Liver (tissue), 9 donors: ENCODE results near the gene ARID5A. TPM values are rescaled to one million over a fixed set of nuclear protein-coding genes. Genes with fewer than 3 reads are reported as not detected.

Source experiments
- DNase-seq: peaks from one replicate; pipeline ENCODE4 v3.0.0-alpha.2; 2017; ENCODE audit warnings: low spot score
- H3K27ac ChIP-seq, 2 donors: one replicate each; pipeline ENCODE4 v1.7.0; 2013; ENCODE audit warnings: inconsistent platforms in 2 of 2, low read length in 2 of 2, control low read depth in 1 of 2, low read depth in 1 of 2, mild to moderate bottlenecking in 1 of 2
- H3K27me3 ChIP-seq, 4 donors: one replicate each; pipeline versions ENCODE4 v1.6.1 to v1.7.0; 2013; ENCODE audit warnings: low read length in 3 of 4, inconsistent platforms in 1 of 4, mild to moderate bottlenecking in 1 of 4, moderate library complexity in 1 of 4; ENCODE audit not compliant: control insufficient read depth in 4 of 4, insufficient read depth in 4 of 4
- H3K36me3 ChIP-seq, 4 donors: one replicate each; pipeline versions ENCODE4 v1.6.1 to v1.7.0; 2013; ENCODE audit warnings: low read length in 3 of 4, mild to moderate bottlenecking in 3 of 4, low read depth in 1 of 4, moderate library complexity in 1 of 4; ENCODE audit not compliant: control insufficient read depth in 4 of 4, insufficient read depth in 3 of 4
- H3K4me1 ChIP-seq, 4 donors: one replicate each; pipeline versions ENCODE4 v1.6.1 to v1.7.0; 2013; ENCODE audit warnings: low read length in 3 of 4, mild to moderate bottlenecking in 3 of 4, moderate library complexity in 1 of 4; ENCODE audit not compliant: control insufficient read depth in 4 of 4, insufficient read depth in 4 of 4
- H3K4me3 ChIP-seq, 3 donors: one replicate each; pipeline versions ENCODE4 v1.6.1 to v1.7.0; 2013; ENCODE audit warnings: low read length in 3 of 3, control low read depth in 1 of 3, low read depth in 1 of 3, mild to moderate bottlenecking in 1 of 3
- H3K9ac ChIP-seq, 2 donors: one replicate each; pipeline ENCODE4 v1.7.0; 2013; ENCODE audit warnings: low read length in 2 of 2, mild to moderate bottlenecking in 2 of 2, moderate library complexity in 2 of 2, control low read depth in 1 of 2, low read depth in 1 of 2
- H3K9me3 ChIP-seq, 4 donors: one replicate each; pipeline versions ENCODE4 v1.6.1 to v1.7.0; 2013; ENCODE audit warnings: low read length in 3 of 4; ENCODE audit not compliant: control insufficient read depth in 4 of 4
- FOXA1 ChIP-seq: IDR thresholded peaks from 2 replicates; pipeline ENCODE4 v1.6.1; 2016; ENCODE audit warnings: antibody characterized with exemption
- FOXA2 ChIP-seq: IDR thresholded peaks from 2 replicates; pipeline ENCODE4 v1.6.1; 2016; ENCODE audit warnings: antibody characterized with exemption
- GABPA ChIP-seq, 2 donors: IDR thresholded peaks in 1 of 2; conservative IDR thresholded peaks in 1 of 2; 2 replicates each; pipeline ENCODE4 v1.6.1; 2016; ENCODE audit warnings: antibody characterized with exemption in 2 of 2, mild to moderate bottlenecking in 1 of 2, moderate library complexity in 1 of 2
- HNF4A ChIP-seq, 2 donors: conservative IDR thresholded peaks; 2 replicates each; pipeline ENCODE4 v1.6.1; 2016; ENCODE audit warnings: antibody characterized with exemption in 2 of 2, mild to moderate bottlenecking in 2 of 2
- HNF4G ChIP-seq: IDR thresholded peaks from 2 replicates; pipeline ENCODE4 v1.6.1; 2016; ENCODE audit warnings: antibody characterized with exemption
- JUND ChIP-seq, 2 donors: IDR thresholded peaks; 2 replicates each; pipeline ENCODE4 v1.6.1; 2016; ENCODE audit warnings: antibody characterized with exemption in 2 of 2
- NR2F2 ChIP-seq: IDR thresholded peaks from 2 replicates; pipeline ENCODE4 v1.6.1; 2016; ENCODE audit warnings: antibody characterized with exemption
- RAD21 ChIP-seq, 2 donors: IDR thresholded peaks; 2 replicates each; pipeline ENCODE4 v1.6.1; 2016; ENCODE audit warnings: antibody characterized with exemption in 2 of 2, mild to moderate bottlenecking in 2 of 2
- RXRA ChIP-seq, 2 donors: IDR thresholded peaks; 2 replicates each; pipeline ENCODE4 v1.6.1; 2017 to 2018; ENCODE audit warnings: antibody characterized with exemption in 2 of 2, mild to moderate bottlenecking in 1 of 2
- TAF1 ChIP-seq: conservative IDR thresholded peaks from 2 replicates; pipeline ENCODE4 v1.6.1; 2016; ENCODE audit warnings: antibody characterized with exemption, mild to moderate bottlenecking
- YY1 ChIP-seq: IDR thresholded peaks from 2 replicates; pipeline ENCODE4 v1.6.1; 2016; ENCODE audit warnings: antibody characterized with exemption, mild to moderate bottlenecking
- WGBS: extraction: QIAGEN DNeasy Blood & Tissue Kit; methylation state at CpG from one replicate; pipeline ENCODE4 v1.1.7; 2013; 5-methylcytosine and 5-hydroxymethylcytosine counted together
- polyA plus RNA-seq, 2 donors: library from polyadenylated mRNA; stranded (reverse) in 1 of 2; unstranded in 1 of 2; fragments of 200-250 nt in 1 of 2; fragments of >200 nt in 1 of 2; fragmentation: Nextera tagmentation in 1 of 2; extraction: Ambion mirVana in 1 of 2; gene quantifications; one replicate each; pipeline versions ENCODE4 v1.2.1 to v1.2.3, GENCODE V29; 2013 to 2015
- total RNA-seq, 2 donors: library from RNA; depleted of rRNA; stranded (reverse); fragments of >200 nt; gene quantifications; one replicate each; pipeline ENCODE4 v1.2.3, GENCODE V29; 2014
- TF ChIP-seq, protein P1 (sequence below): fragments of 150-350 bp; IDR thresholded peaks from 2 replicates; pipeline ENCODE4 v1.5.1; 2017; ENCODE audit warnings: improper control_type of control experiment, low read depth, low read length; ENCODE audit not compliant: missing input control
- TF ChIP-seq, protein P2 (sequence below): IDR thresholded peaks from 2 replicates; pipeline ENCODE4 v1.6.1; 2016; ENCODE audit warnings: antibody characterized with exemption
- TF ChIP-seq, protein P3 (sequence below): IDR thresholded peaks from 2 replicates; pipeline ENCODE4 v1.6.1; 2016; ENCODE audit warnings: antibody characterized with exemption
- TF ChIP-seq, protein P4 (sequence below): IDR thresholded peaks from 2 replicates; pipeline ENCODE4 v1.6.1; 2016; ENCODE audit warnings: antibody characterized with exemption
- TF ChIP-seq, protein P5 (sequence below): IDR thresholded peaks from 2 replicates; pipeline ENCODE4 v1.6.1; 2016; ENCODE audit warnings: antibody characterized with exemption, mild to moderate bottlenecking
- donor health status: healthy.
- donor health status: healthy.
- donor health status: healthy.
- donor health status: healthy.
- donor health status: healthy.

The ARID5A gene
- total and polyA plus RNA-seq, 4 donors, result 7.4 to 17.8 (median 11.0) TPM

DNA sequence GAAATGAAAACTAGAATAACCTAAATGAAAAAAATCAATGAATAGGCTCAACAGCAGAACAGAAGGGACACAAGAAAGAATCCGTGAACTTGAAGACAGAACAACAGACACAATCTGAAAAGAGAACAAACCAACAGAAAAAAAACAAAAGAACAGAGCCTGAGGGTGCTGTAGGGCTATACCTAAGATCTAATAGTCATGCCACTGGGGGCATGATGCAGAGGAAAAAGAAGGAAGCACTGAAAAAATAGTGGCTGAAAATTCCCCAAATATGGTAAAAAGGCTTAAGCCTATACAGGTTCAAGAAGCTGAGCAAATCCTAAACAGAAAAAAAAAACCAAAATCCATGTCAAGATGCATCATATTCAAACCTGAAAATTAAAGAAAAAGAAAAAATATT lies 51.3 kb downstream of the ARID5A start (continued):
- TF ChIP-seq, protein P1, sequence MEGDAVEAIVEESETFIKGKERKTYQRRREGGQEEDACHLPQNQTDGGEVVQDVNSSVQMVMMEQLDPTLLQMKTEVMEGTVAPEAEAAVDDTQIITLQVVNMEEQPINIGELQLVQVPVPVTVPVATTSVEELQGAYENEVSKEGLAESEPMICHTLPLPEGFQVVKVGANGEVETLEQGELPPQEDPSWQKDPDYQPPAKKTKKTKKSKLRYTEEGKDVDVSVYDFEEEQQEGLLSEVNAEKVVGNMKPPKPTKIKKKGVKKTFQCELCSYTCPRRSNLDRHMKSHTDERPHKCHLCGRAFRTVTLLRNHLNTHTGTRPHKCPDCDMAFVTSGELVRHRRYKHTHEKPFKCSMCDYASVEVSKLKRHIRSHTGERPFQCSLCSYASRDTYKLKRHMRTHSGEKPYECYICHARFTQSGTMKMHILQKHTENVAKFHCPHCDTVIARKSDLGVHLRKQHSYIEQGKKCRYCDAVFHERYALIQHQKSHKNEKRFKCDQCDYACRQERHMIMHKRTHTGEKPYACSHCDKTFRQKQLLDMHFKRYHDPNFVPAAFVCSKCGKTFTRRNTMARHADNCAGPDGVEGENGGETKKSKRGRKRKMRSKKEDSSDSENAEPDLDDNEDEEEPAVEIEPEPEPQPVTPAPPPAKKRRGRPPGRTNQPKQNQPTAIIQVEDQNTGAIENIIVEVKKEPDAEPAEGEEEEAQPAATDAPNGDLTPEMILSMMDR, result no peak
- TF ChIP-seq GABPA (IDR thresholded peaks at IDR 0.05 in 1 of 2, conservative IDR thresholded peaks at IDR 0.05 in 1 of 2), result no peak

DNA sequence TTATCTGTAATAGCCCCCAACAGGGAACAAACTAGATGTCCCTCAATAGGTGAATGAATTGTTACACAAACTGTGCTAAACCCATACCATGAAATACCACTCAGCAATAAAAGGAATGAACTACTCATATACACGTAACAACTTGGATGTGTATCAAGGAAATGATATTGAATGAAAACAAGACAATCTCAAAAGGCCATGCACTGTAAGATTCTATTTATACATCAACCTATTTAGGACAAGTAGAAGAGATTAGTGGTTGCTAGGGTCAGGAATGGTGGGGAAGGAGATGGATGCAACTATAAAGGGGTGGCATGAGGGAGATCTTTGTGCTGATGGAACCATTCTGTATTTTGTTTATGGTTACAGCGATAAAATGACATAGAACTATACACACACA lies 54.5 kb downstream of the ARID5A start:
- peaks cover 7 to 36% (median 27%) of the 10 kb centered on the region in 4 donors for H3K36me3 ChIP-seq
- no peaks in the 10 kb centered on the region for H3K27me3 ChIP-seq
- H3K9me3 ChIP-seq, result no peaks in the 10 kb centered on the region
- no peak overlapping the region for H3K9ac ChIP-seq
- no peaks in the 10 kb centered on the region for H3K4me1 ChIP-seq
- 87% methylated on average over 2 of the region's 2 CpGs for WGBS
- no peak for DNase-seq
- TF ChIP-seq, protein P2, sequence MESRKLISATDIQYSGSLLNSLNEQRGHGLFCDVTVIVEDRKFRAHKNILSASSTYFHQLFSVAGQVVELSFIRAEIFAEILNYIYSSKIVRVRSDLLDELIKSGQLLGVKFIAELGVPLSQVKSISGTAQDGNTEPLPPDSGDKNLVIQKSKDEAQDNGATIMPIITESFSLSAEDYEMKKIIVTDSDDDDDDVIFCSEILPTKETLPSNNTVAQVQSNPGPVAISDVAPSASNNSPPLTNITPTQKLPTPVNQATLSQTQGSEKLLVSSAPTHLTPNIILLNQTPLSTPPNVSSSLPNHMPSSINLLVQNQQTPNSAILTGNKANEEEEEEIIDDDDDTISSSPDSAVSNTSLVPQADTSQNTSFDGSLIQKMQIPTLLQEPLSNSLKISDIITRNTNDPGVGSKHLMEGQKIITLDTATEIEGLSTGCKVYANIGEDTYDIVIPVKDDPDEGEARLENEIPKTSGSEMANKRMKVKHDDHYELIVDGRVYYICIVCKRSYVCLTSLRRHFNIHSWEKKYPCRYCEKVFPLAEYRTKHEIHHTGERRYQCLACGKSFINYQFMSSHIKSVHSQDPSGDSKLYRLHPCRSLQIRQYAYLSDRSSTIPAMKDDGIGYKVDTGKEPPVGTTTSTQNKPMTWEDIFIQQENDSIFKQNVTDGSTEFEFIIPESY, result no peak
- TF ChIP-seq FOXA1 (no peak), FOXA2 (no peak), GABPA (IDR thresholded peaks at IDR 0.05 in 1 of 2, conservative IDR thresholded peaks at IDR 0.05 in 1 of 2) (no peak), NR2F2 (no peak), TAF1 (no peak), HNF4G (no peak), RAD21 (IDR thresholded peaks at IDR 0.05) (no peak), JUND (IDR thresholded peaks at IDR 0.05) (no peak)
- TF ChIP-seq, protein P3, sequence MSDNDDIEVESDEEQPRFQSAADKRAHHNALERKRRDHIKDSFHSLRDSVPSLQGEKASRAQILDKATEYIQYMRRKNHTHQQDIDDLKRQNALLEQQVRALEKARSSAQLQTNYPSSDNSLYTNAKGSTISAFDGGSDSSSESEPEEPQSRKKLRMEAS, result no peak
- TF ChIP-seq, protein P4, sequence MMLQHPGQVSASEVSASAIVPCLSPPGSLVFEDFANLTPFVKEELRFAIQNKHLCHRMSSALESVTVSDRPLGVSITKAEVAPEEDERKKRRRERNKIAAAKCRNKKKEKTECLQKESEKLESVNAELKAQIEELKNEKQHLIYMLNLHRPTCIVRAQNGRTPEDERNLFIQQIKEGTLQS, result no peak
- no peak overlapping the region for H3K27ac ChIP-seq
- H3K4me3 ChIP-seq, result no peak overlapping the region

DNA sequence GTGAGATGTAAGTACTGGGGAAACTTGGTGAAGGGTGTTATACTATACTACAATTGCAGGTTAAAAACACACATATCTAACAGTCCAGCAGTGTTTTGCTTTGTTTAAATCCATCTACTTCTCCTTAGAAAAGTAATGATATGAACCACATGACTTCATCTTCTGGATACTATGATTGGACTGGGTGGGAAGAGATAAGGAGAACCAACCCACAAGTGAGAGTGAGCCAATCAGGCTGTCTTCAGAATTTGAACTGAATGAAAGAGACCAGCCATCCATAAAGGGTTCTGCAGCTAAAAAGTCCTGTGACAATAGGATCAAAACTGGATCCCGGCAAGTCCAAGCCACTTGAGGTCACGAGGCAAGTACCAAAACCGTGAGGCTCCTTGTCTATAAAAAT lies 54.9 kb downstream of the ARID5A start:
- Histone ChIP-seq H3K9ac (no peak overlapping the region), H3K36me3 (peaks cover 9 to 40% (median 29%) of the 10 kb centered on the region in 4 donors), H3K4me1 (no peaks in the 10 kb centered on the region), H3K4me3 (no peak overlapping the region), H3K27ac (no peak overlapping the region), H3K9me3 (no peaks in the 10 kb centered on the region), H3K27me3 (no peaks in the 10 kb centered on the region)
- WGBS, result 96% methylated on average over 3 of the region's 3 CpGs
- no peak for DNase-seq
- TF ChIP-seq HNF4A (conservative IDR thresholded peaks at IDR 0.05) (no peak), FOXA2 (no peak), YY1 (no peak), TAF1 (no peak), GABPA (IDR thresholded peaks at IDR 0.05 in 1 of 2, conservative IDR thresholded peaks at IDR 0.05 in 1 of 2) (no peak), JUND (IDR thresholded peaks at IDR 0.05) (no peak), RXRA (IDR thresholded peaks at IDR 0.05) (no peak), FOXA1 (no peak), HNF4G (no peak), RAD21 (IDR thresholded peaks at IDR 0.05) (no peak)
- TF ChIP-seq, protein P5, sequence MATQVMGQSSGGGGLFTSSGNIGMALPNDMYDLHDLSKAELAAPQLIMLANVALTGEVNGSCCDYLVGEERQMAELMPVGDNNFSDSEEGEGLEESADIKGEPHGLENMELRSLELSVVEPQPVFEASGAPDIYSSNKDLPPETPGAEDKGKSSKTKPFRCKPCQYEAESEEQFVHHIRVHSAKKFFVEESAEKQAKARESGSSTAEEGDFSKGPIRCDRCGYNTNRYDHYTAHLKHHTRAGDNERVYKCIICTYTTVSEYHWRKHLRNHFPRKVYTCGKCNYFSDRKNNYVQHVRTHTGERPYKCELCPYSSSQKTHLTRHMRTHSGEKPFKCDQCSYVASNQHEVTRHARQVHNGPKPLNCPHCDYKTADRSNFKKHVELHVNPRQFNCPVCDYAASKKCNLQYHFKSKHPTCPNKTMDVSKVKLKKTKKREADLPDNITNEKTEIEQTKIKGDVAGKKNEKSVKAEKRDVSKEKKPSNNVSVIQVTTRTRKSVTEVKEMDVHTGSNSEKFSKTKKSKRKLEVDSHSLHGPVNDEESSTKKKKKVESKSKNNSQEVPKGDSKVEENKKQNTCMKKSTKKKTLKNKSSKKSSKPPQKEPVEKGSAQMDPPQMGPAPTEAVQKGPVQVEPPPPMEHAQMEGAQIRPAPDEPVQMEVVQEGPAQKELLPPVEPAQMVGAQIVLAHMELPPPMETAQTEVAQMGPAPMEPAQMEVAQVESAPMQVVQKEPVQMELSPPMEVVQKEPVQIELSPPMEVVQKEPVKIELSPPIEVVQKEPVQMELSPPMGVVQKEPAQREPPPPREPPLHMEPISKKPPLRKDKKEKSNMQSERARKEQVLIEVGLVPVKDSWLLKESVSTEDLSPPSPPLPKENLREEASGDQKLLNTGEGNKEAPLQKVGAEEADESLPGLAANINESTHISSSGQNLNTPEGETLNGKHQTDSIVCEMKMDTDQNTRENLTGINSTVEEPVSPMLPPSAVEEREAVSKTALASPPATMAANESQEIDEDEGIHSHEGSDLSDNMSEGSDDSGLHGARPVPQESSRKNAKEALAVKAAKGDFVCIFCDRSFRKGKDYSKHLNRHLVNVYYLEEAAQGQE, result no peak
- TF ChIP-seq, protein P1, result no peak
- TF ChIP-seq, protein P2, result no peak
- TF ChIP-seq, protein P4, result no peak
